Superior temporal gyrus (tissue), 1 donor: ENCODE data around the gene FCHO1.
"Not testable (repeated sequence)": the region's sequence is repeated elsewhere in the genome, so short reads cannot be mapped to it uniquely, and the experiment has no call there.

ENCODE experiments used
- DNase-seq: peaks from one replicate; pipeline ENCODE4 v3.0.0-alpha.2; 2016; ENCODE audit errors: extremely low spot score

The FCHO1 gene

DNA sequence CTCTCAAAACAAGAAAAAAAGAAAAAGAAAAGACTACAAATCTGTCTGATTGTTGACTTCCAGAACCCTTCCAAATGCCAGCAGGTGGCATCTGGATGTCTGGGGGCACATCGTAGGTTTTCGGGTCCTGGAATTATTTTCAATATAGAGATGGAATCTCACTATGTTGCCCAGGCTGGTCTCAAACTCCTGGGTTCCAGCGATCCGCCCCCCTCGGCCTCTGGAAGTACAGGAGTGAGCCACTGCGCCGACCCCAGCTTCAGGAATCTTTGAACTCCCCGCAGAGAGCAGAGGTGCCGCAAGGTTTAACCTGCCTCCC lies 43.1 kb downstream of the FCHO1 start:
- DNase-seq: no peak

- no peak for DNase-seq
Observed at GRCh38 chr19:17794731-17795494, 43.6 kb downstream of the FCHO1 start, which contains the start of gene B3GNT3. B3GNT3 (plus strand) TSS chr19:17795138; CDS start chr19:17807808, 12,670 bp downstream.

DNA sequence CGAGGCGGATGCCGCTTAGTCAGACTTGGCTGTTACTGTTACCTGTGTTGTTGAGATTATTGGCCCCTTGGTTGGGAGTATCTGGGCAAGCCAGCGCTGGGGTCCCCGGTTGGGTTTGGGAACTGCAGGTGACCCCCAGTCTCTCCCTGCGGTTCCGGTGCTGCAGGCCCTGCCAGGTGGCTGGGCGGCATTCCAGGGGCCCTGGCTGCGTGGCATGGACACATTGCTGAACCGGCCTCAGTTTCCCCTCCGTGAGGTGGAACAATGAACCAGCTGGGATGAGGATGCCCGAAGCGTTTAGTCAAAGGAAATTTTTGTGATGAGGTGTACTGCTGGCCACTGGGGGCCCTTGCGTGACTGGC lies 44.2 kb downstream of the FCHO1 start:
- DNase-seq: no peak

GRCh38 chr19:17796013-17796837 lies 44.9 kb downstream of the FCHO1 start:
- no peak for DNase-seq

DNA sequence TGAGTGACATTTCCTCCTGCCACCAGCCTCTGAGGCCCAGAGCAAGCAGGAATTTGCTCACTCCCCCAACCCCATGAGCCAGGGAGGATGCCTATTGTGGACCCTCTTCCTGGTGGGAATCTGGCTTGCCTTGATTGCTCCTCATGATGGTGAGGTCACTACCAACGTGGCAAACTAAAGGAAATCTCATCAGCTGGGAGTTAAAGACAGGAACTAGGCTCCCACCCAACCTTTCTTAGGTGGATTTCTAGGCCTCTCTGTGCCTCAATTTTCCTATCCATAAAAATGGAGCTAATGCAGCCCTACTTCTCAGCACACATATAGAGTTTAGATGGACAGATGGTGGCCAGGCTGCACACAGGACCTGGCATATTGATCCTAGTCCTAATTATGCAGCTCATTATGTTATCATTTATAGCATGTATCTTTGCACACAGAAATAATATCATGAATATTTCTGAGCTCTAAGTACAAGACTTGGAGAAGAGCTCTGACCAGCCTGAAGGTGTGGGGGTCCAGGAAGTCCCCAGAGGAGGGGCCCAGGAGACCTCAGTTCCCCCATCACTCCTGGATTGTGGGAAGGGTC lies 45.7 kb downstream of the FCHO1 start:
- no peak for DNase-seq

DNA sequence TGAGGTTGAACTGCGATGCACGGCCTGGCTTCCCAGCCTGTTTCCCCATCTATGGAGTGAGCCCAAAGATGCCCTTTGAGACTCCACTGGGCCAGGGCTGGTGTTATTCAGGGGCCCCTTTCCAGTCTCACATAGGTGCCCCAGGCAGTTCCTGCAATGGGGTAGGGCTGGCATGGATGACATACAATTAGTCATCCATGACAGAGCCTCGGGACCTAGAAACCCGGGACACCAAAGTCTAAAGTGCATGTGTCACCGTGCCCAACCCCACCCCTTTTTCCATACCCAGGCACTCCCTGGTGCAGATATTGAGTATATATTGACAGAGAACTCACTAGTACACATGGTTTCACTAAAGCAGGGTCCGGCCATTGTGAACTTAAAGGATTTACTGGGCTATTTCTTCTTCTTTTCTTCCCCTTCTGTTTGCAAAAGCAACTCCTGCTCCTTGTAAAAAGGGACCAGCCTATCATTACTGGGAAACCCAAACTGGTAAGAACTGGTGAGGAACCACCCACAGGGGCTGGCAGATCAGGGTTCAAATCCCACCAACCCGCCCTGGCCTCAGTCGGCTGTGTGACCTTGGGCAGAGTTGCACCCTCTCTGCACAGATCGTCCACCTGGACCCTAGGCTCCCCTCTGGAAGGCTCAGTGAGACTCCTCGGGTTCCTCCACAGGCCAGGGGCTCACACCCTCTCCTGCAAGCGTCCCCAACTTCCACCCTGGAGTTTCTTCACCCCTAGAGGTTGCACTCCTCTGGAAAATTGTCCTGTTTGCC lies 46.3 kb downstream of the FCHO1 start:
- no peak for DNase-seq

GRCh38 chr19:17798599-17798998 lies 47.3 kb downstream of the FCHO1 start:
- DNase-seq: not testable (repeated sequence)

DNA sequence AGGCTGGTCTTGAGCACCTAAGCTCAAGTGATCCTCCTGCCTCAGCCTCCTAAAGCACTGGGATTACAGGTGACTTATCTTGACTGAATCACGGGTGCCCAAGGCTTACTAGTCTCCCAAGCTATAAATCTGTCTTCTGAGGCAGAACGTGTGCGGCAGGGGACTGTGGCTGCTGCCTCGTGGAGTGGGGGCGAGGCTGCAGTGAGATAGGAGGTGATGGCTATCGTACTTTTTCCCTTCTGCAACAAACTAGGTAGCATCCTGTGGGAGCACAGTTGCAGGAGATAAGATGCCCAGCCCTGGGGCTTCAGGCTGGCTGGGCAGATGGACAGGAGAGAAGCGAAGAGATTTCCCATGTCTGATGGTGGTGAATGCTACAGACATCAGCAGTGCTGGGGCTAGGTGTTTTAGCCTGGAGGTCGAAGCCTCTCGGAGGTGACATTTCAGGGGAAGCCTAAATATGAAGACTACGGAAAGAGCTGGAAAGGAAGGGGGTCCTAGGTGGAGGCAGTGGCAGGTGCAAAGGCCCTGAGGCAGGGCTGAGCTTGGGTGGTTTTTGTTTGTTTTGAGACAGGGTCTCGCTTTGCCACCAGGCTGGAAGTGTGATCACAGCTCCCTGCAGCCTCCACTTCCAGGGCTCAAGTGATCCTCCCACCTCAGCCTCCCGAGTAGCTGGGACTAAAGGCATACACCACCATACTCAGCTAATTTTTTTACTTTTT lies 51.0 kb downstream of the FCHO1 start:
- DNase-seq: no peak

DNA sequence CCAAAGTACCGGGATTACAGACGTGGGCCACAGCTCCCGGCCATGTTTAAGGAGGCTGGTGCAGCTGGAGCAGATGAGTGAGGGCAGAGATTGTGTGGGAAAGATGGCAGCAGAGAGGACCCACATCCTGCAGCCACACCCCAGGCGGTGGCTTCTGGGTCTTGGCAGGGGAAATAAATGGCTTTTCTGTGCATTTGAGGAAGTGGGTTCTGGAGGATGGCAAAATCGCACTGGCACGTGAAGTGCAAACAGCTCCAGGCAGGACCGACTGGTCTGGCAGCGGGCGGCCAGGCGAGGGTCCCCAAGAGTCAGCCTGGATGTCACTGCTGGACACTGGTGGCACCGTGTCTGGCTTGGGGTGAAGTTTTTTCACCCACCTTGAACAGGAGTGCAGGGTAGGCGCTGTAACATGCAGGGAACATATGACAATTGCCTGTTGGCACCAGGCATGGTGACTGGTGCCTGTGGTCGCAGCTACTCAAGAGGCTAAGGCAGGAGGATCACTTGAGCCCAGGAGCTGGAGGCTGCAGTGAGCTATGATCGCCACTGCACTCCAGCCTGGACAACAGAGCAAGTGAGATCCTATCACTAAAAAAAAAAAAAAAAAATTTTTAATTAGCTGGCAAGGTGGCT lies 52.1 kb downstream of the FCHO1 start:
- no peak for DNase-seq

GRCh38 chr19:17805427-17805826 lies 54.1 kb downstream of the FCHO1 start:
- no peak for DNase-seq

DNA sequence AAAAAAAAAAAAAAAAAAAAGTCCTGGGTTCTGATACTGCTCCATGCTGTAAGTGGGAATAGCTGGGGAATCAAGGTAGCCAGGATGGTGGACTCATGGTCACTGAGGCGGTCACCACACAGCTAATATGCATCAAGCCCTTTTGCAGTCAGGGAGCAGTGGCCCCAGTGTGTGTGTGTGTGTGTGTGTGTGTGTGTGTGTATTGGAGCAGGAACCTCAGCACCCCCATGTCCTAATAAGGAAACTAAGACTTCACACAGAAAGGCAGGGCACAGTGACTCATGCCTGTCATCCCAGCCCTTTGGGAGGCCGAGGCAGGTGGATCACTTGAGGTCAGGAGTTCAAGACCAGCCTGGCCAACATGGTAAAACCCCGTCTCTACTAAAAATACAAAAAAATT lies 55.7 kb downstream of the FCHO1 start:
- DNase-seq: no peak

DNA sequence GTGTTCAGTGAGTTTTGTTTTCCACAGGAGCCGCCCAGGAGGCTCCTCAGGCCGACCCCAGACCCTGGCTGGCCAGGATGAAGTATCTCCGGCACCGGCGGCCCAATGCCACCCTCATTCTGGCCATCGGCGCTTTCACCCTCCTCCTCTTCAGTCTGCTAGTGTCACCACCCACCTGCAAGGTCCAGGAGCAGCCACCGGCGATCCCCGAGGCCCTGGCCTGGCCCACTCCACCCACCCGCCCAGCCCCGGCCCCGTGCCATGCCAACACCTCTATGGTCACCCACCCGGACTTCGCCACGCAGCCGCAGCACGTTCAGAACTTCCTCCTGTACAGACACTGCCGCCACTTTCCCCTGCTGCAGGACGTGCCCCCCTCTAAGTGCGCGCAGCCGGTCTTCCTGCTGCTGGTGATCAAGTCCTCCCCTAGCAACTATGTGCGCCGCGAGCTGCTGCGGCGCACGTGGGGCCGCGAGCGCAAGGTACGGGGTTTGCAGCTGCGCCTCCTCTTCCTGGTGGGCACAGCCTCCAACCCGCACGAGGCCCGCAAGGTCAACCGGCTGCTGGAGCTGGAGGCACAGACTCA lies 56.5 kb downstream of the FCHO1 start:
- DNase-seq: no peak

GRCh38 chr19:17811103-17811502 lies 59.8 kb downstream of the FCHO1 start:
- no peak for DNase-seq

- DNase-seq: no peak
Observed at GRCh38 chr19:17811681-17812080, 60.4 kb downstream of the FCHO1 start.

GRCh38 chr19:17812099-17812498 lies 60.8 kb downstream of the FCHO1 start:
- no peak for DNase-seq

DNA sequence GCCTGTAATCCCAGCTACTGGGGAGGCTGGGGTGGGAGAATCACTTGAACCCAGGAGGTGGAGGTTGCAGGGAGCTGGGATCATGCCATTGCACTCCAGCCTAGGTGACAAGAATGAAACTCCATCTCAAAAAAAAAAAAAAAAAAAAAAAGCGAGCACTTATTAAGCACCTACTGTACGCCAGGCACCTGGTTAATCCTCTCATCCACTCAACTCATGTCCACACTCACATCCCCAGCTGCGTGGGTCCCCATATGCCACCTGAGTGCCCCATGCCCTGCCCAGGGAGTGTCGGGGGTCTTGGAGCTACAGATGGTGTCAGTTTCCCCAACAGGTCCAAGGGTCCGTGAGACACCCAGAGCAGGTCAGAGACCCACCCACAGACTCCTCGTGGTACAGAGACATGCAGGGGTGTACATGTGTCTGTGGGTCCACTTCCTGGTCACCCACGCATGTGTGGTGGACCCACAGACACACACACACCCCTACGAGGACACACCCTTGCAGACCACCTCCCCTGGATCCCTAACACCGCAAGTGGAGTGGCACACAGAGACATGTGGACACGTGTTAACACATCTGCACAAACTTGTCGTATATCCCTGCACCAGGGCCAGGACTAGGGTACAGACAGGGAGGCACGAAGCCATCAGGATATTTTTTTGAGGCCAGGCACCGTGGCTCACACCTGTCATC lies 66.5 kb downstream of the FCHO1 start:
- DNase-seq: no peak

DNA sequence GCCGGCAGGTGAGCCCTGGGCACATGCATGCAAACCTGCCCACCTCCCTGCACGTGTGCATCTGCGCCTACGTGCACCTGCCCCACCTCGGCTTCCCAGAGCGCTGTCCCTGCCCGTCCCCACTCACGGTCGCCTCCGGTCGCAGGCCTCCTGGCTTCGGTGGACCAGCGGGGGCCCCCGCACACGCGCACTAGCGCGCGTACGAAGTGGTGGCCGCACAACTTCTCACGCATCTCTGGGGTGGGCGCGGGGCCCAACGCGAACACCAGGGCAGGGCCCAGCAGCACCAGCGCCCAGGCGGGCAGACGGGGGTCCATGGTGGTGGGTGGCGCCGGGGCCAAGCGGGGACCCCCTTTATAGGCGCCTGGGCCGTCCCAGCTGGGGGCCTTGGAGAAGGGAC lies 69.9 kb downstream of the FCHO1 start, which contains the start of gene INSL3:
INSL3 (minus strand) TSS at position 330 of the 400 bp plus-strand sequence; CDS start at position 317, 13 bp downstream.
- DNase-seq: no peak

DNA sequence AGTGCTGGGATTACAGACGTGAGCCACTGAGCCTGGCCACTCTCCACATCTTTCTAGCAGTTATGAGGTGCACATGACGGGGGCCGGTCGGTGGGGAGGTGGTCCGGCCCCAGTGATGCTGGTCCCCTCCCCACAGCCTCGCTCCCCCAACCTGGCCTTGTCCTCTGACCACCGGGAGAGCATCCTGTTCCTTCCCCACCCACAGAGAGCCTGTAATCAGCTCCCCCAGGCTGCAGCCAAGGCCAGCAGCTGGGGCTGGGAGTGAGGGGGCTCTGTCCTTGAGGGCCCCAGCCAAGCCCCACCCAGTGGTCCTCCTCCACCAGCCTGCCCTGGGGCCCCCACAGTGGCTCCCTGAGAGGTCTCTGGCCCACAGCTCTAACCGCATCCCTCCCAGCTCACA lies 73.1 kb downstream of the FCHO1 start:
- no peak for DNase-seq

GRCh38 chr19:17826508-17827056 lies 75.3 kb downstream of the FCHO1 start:
- no peak for DNase-seq
